Kidney (tissue), 14 donors: ENCODE measurements around the gene ARAP2. TPM values are rescaled to one million over a fixed set of nuclear protein-coding genes. Genes with fewer than 3 reads are reported as not detected.

Source experiments
- DNase-seq, 5 donors: peaks; one replicate each; pipeline ENCODE4 v3.0.0-alpha.2; 2013 to 2020
- FAIRE-seq: peaks from 2 replicates; lab custom pipeline; 2012; peaks lifted over from hg19 to GRCh38; lab: Jason Lieb, UNC
- H3K27ac ChIP-seq, 2 donors: one replicate each; pipeline ENCODE4 v1.7.0; 2013; ENCODE audit warnings: low read depth in 2 of 2, low read length in 2 of 2, inconsistent platforms in 1 of 2
- H3K27me3 ChIP-seq: one replicate; pipeline ENCODE4 v1.7.1; 2013; ENCODE audit warnings: low read length, inconsistent platforms; ENCODE audit not compliant: control insufficient read depth, insufficient read depth
- H3K36me3 ChIP-seq, 3 donors: one replicate each; pipeline versions ENCODE4 v1.7.0 to v1.7.1; 2013; ENCODE audit warnings: low read length in 3 of 3, control low read depth in 1 of 3, inconsistent platforms in 1 of 3; ENCODE audit not compliant: insufficient read depth in 3 of 3, control insufficient read depth in 2 of 3
- H3K4me1 ChIP-seq, 3 donors: one replicate each; pipeline versions ENCODE4 v1.7.0 to v1.7.1; 2013; ENCODE audit warnings: low read length in 3 of 3, inconsistent platforms in 1 of 3, low read depth in 1 of 3; ENCODE audit not compliant: control insufficient read depth in 2 of 3, insufficient read depth in 2 of 3
- H3K4me3 ChIP-seq, 3 donors: one replicate each; pipeline versions ENCODE4 v1.7.0 to v1.8.1; 2013; ENCODE audit warnings: low read length in 3 of 3, control low read depth in 1 of 3, inconsistent platforms in 1 of 3
- H3K9ac ChIP-seq, 3 donors: one replicate each; pipeline versions ENCODE4 v1.7.0 to v1.7.1; 2013; ENCODE audit warnings: low read length in 3 of 3, control low read depth in 1 of 3, inconsistent platforms in 1 of 3
- H3K9me3 ChIP-seq, 3 donors: one replicate each; pipeline versions ENCODE4 v1.7.0 to v1.7.1; 2013; ENCODE audit warnings: low read length in 3 of 3, control low read depth in 1 of 3, inconsistent platforms in 1 of 3; ENCODE audit not compliant: control insufficient read depth in 2 of 3, insufficient read depth in 1 of 3
- CTCF ChIP-seq: IDR thresholded peaks from 3 replicates; pipeline ENCODE4 v1.5.1; 2012; ENCODE audit warnings: mild to moderate bottlenecking, moderate library complexity, borderline replicate concordance; ENCODE audit not compliant: insufficient read depth; ENCODE audit errors: extremely low read depth
- intact Hi-C: fragments of 100-400 bp; cut with DNase I; formaldehyde crosslinking; loops from one replicate; pipeline ENCODE4 v1.11.1; 2022
- polyA plus RNA-seq: library from polyadenylated mRNA; stranded (reverse); fragments of 350-450 nt; fragmentation: Illumina TruSeq; extraction: RNeasy Lipid Tissue Mini Kit (QIAGEN cat#74804); gene quantifications from one replicate; pipeline ENCODE4 v1.2.3, GENCODE V29; 2014; ENCODE audit warnings: low read depth, low replicate concordance; ENCODE audit not compliant: insufficient read depth
- total RNA-seq: library from RNA; stranded (reverse); fragmentation: NEBNext Ultra II Directional; extraction: Animal tissue kit (Norgen Biotek cat#: 25700); gene quantifications from one replicate; pipeline ENCODE4 v1.2.1, GENCODE V29; 2021
- donor health status: control.
- donor health status: control.
- donor health status: control.
- donor health status: control.
- donor health status: control.
- donor health status: DM: yes; HTN: yes; CAD: no.
- donor health status: Normal renal cell carcinoma (clear cell type).

The ARAP2 gene
- total and polyA plus RNA-seq, 2 donors from 2014 or later: 3.1 to 33.5 TPM

- Histone ChIP-seq H3K9ac (no peak overlapping the region), H3K9me3 (no peaks in the 10 kb centered on the region), H3K27me3 (no peaks in the 10 kb centered on the region), H3K36me3 (no peaks in the 10 kb centered on the region), H3K4me1 (no peaks in the 10 kb centered on the region), H3K4me3 (no peak overlapping the region), H3K27ac (no peak overlapping the region)
- DNase-seq: no peak
- intact Hi-C loops: no loop called here
- TF ChIP-seq CTCF: no peak
- no peak for FAIRE-seq
Measured at GRCh38 chr4:36209941-36210649, 34.2 kb downstream of the ARAP2 start.

- no peak overlapping the region for H3K4me3 ChIP-seq
- no peaks in the 10 kb centered on the region for H3K4me1 ChIP-seq
- H3K36me3 ChIP-seq: no peaks in the 10 kb centered on the region
- H3K27me3 ChIP-seq: no peaks in the 10 kb centered on the region
- DNase-seq: no peak
- intact Hi-C loops: no loop called here
- FAIRE-seq: no peak
- TF ChIP-seq CTCF: no peak
- no peak overlapping the region for H3K27ac ChIP-seq
- no peaks in the 10 kb centered on the region for H3K9me3 ChIP-seq
- no peak overlapping the region for H3K9ac ChIP-seq
Measured at GRCh38 chr4:36208893-36209473, 35.3 kb downstream of the ARAP2 start.

- Histone ChIP-seq H3K36me3 (no peaks in the 10 kb centered on the region), H3K27me3 (no peaks in the 10 kb centered on the region), H3K9me3 (no peaks in the 10 kb centered on the region), H3K9ac (no peak overlapping the region), H3K4me3 (no peak overlapping the region), H3K4me1 (no peaks in the 10 kb centered on the region), H3K27ac (no peak overlapping the region)
- FAIRE-seq: no peak
- DNase-seq: no peak
- intact Hi-C loops: no loop called here
- no peak for TF ChIP-seq CTCF
Measured at GRCh38 chr4:36207831-36208520, 36.3 kb downstream of the ARAP2 start.
